ENCODE results near the gene LHFPL6.

The LHFPL6 gene

GRCh38 chr13:39590466-39591036 is 12.4 kb downstream of the LHFPL6 start:
- DNase-seq = no peak

- DNase-seq = no peak
Measured at GRCh38 chr13:39588384-39588783, 14.6 kb downstream of the LHFPL6 start.

- DNase-seq = no peak
Measured at GRCh38 chr13:39587939-39588338, 15.1 kb downstream of the LHFPL6 start.

- no peak for DNase-seq
Measured at GRCh38 chr13:39586958-39587605, 15.9 kb downstream of the LHFPL6 start.

GRCh38 chr13:39586151-39586550 is 16.8 kb downstream of the LHFPL6 start:
- no peak for DNase-seq

GRCh38 chr13:39585219-39585618 is 17.8 kb downstream of the LHFPL6 start:
- DNase-seq = no peak

- no peak for DNase-seq
Measured at GRCh38 chr13:39580881-39581575, 22.0 kb downstream of the LHFPL6 start.

GRCh38 chr13:39578821-39579291 is 24.1 kb downstream of the LHFPL6 start:
- DNase-seq = no peak

- no peak for DNase-seq
Measured at GRCh38 chr13:39577838-39578491, 25.0 kb downstream of the LHFPL6 start.

GRCh38 chr13:39577203-39577602 is 25.8 kb downstream of the LHFPL6 start:
- no peak for DNase-seq

GRCh38 chr13:39575641-39576238 is 27.3 kb downstream of the LHFPL6 start:
- no peak for DNase-seq

- no peak for DNase-seq
Measured at GRCh38 chr13:39571502-39572092, 31.4 kb downstream of the LHFPL6 start.

GRCh38 chr13:39567569-39567968 is 35.4 kb downstream of the LHFPL6 start:
- no peak for DNase-seq

- no peak for DNase-seq
Measured at GRCh38 chr13:39566216-39566869, 36.6 kb downstream of the LHFPL6 start.

GRCh38 chr13:39565036-39565949 is 37.7 kb downstream of the LHFPL6 start:
- no peak for DNase-seq

GRCh38 chr13:39563470-39563735 is 39.6 kb downstream of the LHFPL6 start:
- DNase-seq = no peak

- DNase-seq = no peak
Measured at GRCh38 chr13:39561971-39562370, 41.0 kb downstream of the LHFPL6 start.

- DNase-seq = no peak
Measured at GRCh38 chr13:39559847-39560246, 43.1 kb downstream of the LHFPL6 start.

- DNase-seq = no peak
Measured at GRCh38 chr13:39557285-39557955, 45.6 kb downstream of the LHFPL6 start.

GRCh38 chr13:39556866-39557265 is 46.1 kb downstream of the LHFPL6 start:
- DNase-seq = no peak

GRCh38 chr13:39554371-39554770 is 48.6 kb downstream of the LHFPL6 start:
- no peak for DNase-seq

Measured in activated CD4-positive, alpha-beta T cell treated with anti-CD3 and anti-CD28 coated beads, Interleukin-2, amount 50 U/mL, for 4 hours (primary cell).